Measurements from ENCODE around the gene ADRA2B. TPM values are rescaled to one million over a fixed set of nuclear protein-coding genes. Genes with fewer than 3 reads are reported as not detected.

The ADRA2B gene
- total RNA-seq, 1 donor: under 0.01 TPM

DNA sequence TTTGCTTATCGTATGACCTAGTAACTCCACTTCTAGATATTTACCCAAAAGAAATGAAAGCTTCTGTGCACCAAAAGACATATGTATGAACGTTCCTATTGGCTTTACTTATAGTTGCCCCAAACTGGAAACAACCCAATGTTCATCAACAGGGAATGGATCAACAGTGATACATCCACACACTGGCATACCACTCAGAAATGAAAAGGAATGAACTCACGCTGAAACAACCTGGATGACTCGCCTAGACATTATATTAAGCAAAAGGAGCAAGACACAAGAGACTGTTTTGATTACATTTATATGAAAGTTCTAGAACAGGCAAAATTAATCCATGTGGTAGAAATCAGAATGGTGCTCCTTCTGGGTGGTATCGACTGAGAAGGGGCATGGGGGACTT is 18.9 kb downstream of the ADRA2B start:
- TF ChIP-seq, protein P1, sequence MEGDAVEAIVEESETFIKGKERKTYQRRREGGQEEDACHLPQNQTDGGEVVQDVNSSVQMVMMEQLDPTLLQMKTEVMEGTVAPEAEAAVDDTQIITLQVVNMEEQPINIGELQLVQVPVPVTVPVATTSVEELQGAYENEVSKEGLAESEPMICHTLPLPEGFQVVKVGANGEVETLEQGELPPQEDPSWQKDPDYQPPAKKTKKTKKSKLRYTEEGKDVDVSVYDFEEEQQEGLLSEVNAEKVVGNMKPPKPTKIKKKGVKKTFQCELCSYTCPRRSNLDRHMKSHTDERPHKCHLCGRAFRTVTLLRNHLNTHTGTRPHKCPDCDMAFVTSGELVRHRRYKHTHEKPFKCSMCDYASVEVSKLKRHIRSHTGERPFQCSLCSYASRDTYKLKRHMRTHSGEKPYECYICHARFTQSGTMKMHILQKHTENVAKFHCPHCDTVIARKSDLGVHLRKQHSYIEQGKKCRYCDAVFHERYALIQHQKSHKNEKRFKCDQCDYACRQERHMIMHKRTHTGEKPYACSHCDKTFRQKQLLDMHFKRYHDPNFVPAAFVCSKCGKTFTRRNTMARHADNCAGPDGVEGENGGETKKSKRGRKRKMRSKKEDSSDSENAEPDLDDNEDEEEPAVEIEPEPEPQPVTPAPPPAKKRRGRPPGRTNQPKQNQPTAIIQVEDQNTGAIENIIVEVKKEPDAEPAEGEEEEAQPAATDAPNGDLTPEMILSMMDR (IDR thresholded peaks at IDR 0.05; ENCODE audit: insufficient read depth, low read length): no peak
- DNase-seq (ENCODE audit: low read depth): no peak
- H3K4me3 ChIP-seq (ENCODE audit: low read depth, low read length): no peak overlapping the region

DNA sequence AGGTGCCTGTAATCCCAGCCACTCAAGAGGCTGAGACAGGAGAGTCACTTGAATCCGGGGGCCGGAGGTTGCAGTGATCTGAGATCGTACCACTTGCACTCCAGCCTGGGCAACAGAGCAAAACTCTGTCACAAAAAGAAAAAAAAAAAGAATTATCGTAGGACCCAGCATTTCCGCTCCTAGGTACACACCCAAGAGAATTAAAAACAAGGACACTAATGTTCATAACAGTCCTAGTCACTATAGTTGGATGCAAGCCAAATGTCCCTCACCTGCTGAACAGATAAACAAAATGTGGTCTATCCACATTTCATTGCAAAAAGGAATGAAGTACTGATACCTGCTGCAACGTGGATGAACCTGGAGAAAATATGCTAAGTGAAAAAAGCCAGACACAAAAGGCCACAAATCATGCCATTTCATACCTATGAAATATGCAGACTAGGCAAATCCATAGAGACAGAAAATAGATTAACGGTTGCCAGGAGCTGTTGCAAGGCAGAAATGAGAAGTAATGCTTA is 21.2 kb downstream of the ADRA2B start:
- no peak for DNase-seq (ENCODE audit: low read depth)
- no peak overlapping the region for H3K4me3 ChIP-seq (ENCODE audit: low read depth, low read length)
- TF ChIP-seq, protein P1 (IDR thresholded peaks at IDR 0.05; ENCODE audit: insufficient read depth, low read length): no peak

DNA sequence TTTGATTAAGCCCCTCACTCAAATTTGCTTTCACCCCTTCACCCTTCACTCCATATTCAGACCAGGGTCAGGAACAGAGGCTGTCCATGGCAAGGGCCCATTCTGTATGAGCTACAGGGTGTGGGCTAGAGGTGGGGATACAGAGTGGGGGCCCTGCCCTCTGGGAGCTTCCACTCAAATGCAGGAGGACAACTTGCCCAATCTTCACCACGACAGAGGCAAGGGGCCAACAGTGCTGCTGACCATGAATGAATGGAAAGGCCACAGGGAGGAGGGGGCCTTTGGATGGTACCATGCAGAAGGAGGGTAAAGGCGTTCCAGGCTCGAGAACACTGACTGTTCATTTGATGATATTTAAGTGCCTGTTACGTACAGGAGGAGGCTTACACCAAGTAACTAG is 22.8 kb downstream of the ADRA2B start:
- no peak for DNase-seq (ENCODE audit: low read depth)
- no peak overlapping the region for H3K4me3 ChIP-seq (ENCODE audit: low read depth, low read length)
- TF ChIP-seq, protein P1 (IDR thresholded peaks at IDR 0.05; ENCODE audit: insufficient read depth, low read length): no peak

DNA sequence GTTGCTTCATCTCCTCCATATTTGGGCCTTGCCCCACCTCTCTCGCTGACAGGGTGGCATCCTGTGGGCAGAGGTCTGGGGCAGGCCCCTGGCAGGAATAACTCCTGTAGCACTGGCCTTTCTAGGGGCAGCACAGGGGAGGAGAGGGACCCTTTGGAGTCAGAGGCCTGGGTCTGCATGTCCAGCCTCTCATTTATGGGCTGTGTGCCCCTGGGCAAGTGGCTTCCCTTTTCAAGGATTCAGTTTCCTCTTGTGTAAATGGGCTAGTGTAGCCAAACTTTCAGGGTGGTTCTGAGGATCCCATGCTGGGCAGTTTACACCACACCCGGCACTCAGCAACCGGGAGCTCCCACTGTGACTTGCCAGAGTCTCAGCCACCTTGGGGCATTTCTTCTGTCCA is 23.4 kb downstream of the ADRA2B start:
- no peak for DNase-seq (ENCODE audit: low read depth)
- TF ChIP-seq, protein P1 (IDR thresholded peaks at IDR 0.05; ENCODE audit: insufficient read depth, low read length): no peak
- H3K4me3 ChIP-seq (ENCODE audit: low read depth, low read length): no peak overlapping the region

DNA sequence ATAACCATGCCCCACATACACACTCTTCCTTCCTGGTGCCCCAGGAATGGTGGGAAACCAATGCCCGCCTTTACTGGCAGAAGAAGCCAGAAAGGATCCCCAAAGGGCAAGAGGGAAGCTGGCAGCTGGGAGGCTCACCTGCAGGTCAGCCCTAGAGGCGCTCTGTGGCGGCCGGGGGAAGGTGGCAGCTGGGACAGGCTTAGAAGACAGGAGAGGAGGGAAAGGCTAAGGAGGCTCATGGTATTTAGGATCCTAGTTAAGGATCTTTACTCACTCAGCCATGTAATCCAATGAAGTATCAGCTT is 23.8 kb downstream of the ADRA2B start:
- DNase-seq (ENCODE audit: low read depth): no peak
- H3K4me3 ChIP-seq (ENCODE audit: low read depth, low read length): no peak overlapping the region
- TF ChIP-seq, protein P1 (IDR thresholded peaks at IDR 0.05; ENCODE audit: insufficient read depth, low read length): no peak

DNA sequence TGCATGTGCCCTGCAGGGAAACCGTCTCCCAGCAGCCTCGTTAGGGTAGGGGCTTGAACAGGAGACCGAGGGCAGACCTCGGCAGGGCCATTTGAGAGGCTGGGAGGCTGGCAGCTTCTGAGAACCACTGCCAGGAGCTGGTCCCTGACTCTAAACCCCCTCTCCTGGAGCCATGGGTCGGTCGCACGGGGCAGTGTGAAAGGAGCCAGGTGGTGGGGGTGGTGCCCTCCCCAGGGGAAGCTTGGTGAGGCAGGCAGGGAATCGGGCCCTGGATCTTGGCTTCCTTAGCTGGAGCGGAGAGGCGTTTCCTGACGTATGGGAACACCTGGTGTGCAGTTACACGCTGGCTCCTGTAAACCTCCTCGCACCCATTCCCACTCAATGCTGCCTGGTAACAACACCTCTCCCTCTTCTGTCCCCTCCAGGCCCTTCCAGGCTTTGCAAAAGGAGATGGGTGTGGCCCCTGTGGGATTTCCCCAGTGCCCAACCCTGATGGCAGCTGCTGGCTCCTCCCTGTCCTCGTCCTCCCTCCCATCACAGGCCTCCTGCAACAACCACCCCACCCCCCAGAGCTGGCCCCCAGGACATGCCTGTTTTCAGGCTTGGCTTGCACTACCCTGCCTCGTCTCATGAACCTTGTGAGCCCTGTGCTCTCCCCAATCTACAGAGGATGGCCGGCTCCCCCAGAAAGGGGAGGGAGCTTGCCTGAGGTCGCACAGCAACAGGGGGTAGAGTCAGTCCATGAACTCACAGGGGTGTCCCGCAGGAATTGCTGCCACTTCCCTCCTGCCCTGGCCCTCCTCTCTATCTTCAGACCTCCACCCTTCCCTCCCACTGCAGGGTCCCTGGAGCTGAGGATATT is 24.4 kb downstream of the ADRA2B start:
- no peak overlapping the region for H3K4me3 ChIP-seq (ENCODE audit: low read depth, low read length)
- TF ChIP-seq, protein P1 (IDR thresholded peaks at IDR 0.05; ENCODE audit: insufficient read depth, low read length): no peak
- DNase-seq (ENCODE audit: low read depth): no peak
